Superior temporal gyrus (tissue), 1 donor: ENCODE data around the gene APOA4.

Experiments
- DNase-seq: peaks from one replicate; pipeline ENCODE4 v3.0.0-alpha.2; 2016; ENCODE audit errors: extremely low spot score

The APOA4 gene

GRCh38 chr11:116823031-116823843 lies at the start of gene APOA4:
Gene APOA4, minus strand, starts transcription at chr11:116823304. Its CDS starts 113 bp downstream, at chr11:116823191.
- no peak for DNase-seq

DNA sequence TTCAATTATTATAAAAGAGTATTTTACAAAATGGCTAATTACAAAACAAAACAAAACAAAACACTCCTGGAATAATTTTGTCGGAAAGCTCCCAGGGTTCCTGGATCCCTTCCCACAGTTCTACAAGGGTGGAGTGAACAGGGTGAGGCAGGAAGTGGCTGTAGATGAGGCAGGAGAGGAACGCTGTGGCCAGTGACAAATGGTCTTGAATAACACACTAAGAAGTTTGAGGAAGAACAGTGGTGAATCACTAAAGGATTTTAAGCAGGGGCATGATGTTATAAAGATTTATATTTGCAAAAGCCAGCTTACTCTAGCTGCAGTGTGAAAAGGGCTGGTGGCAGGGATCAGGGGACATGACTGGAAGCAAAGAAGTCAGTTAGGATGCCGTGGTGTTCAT lies 48.1 kb upstream of the APOA4 start:
- DNase-seq, result no peak

DNA sequence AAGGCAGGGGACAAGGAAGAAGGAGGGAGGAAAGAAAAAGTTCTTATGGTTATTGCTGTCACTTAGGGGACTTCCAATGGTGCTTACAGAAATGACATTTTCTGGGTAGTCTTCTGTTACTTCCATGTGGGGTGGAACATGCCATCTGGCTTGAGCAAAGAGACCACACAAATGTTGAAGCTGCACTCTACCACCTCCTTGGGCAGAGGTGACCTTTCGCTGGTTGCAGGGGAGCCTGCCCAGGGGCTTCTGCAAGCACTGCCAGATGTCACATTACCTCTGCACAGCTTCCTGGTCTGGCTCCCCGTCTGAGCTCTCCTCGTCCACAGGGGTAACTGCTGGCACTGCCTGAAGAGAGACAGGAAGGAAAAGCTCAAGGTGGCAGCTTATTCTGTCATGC lies 47.0 kb upstream of the APOA4 start:
- no peak for DNase-seq

DNA sequence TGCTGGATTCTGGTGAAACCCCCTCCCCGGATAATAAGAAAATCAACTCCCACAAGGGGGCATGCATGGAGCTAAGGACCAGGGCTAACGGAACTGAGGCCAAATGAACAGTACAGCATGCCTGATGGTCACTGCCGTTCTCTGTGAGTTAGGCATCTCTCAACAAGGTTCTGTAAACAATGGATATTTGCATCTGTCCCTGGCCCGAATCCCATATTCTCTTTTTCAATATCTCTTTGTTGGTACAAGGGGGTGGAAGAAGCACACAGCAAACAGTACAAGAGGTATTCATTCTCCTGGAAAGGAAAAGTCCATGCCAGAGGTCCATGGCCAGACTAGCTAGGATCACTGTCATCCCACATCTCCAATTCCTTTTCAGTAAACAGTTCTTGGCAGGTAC lies 46.5 kb upstream of the APOA4 start:
- peak; percentile 84 for DNase-seq

DNA sequence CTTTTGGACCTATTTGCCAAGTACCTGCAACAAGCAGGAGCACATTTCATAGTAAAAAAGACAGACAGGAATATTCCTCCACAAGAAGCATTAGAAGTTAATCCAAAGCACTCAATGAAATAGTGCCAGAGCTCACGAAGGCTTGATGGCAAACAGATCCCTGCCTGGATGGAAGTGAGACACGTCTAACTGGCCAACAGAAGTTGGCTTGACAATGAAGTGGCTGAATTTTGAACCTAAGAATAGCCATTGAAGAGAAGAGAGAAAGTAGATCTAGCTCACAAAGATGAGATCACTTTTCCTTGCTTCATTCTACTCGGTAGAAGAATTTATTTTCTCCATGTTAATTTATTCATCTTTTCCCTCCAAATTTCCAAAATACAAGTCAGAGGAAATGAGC lies 45.0 kb upstream of the APOA4 start:
- DNase-seq, result no peak

DNA sequence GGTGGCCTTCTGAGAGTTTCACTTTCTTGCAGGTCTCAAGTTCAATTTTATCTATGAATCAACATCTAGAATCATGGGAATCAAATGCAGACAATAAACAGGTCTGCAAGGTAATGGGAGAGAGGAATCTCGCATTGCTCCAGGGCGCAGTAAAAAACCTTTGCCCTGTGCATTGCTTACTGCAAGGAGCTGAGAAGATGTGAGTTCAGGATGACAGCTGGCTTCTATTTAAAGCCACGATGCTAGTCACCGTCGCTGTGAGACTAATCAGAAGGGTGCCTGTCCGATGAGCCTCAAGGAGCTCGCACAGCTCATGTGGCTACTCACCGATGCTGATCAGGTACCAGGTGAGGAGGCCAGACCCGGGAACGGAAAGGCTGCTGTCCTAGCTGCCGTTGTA lies 44.5 kb upstream of the APOA4 start:
- DNase-seq, result no peak

DNA sequence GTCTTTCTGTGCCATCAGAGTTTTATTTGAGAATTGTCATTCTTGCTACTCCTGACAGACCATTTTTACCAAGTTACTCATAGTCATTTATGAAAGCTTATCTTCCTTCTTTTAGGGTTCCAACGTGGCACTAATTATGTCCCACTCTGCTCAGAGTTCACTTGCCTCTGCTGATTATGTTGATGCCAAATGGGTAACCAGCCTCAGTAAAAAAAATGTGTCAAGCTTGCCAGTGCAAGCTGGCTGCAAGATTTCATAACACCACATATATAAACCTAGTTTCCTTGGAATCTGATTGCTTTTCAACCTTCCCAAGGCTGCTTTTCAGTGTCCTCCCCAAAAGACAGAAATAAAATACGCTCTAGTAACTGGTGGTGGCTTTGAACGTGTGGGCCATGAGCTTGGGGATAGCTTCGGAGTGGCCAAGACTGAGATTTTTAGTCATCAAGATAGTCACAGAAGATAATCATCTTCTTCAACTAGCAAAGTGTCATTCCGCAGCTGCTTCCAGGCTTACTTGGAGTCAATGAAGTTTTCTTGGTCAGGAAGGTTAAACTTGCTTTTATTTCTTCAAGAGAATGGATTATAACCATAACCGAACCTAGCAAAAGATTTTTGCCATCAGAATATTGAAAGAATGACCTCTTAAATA lies 43.8 kb upstream of the APOA4 start:
- DNase-seq, result no peak

GRCh38 chr11:116865696-116866095 lies 42.6 kb upstream of the APOA4 start:
- no peak for DNase-seq

DNA sequence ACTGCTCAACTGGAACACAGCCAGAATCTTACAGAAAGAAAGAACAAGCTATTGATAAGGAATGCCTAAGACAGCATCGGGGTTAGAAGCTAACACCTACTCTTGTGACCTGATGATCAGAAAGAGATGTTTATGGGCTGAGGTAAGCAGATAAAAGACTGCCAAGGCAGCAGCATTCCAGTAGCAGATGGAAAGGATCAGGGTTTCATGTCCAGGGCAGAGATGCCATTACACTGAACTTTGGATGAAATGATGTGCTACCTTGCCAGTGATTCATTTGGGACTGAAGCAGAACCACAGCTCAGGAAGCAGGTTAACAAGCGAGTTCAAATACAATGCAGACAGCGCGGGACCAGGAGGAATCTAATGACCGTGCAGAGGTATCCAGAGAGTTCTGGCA lies 41.4 kb upstream of the APOA4 start:
- no peak for DNase-seq

DNA sequence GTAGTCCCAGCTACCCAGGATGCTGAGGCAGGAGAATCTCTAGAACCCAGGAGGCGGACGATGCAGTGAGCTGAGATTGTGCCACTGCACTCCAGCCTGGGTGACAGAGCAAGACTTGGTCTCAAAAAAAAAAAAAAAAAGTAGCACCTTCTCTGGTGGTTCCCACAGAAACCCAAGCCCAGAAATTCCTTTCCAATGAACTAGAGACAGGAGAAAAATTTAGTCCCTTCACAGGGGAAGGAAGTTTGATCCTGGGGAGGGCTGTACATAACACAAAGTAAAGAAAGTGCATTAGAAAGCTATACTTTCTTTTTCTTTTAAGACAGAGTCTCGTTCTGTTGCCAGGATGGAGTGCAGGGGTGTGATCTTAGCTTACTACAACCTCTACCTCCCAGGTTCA lies 39.8 kb upstream of the APOA4 start:
- no peak for DNase-seq

DNA sequence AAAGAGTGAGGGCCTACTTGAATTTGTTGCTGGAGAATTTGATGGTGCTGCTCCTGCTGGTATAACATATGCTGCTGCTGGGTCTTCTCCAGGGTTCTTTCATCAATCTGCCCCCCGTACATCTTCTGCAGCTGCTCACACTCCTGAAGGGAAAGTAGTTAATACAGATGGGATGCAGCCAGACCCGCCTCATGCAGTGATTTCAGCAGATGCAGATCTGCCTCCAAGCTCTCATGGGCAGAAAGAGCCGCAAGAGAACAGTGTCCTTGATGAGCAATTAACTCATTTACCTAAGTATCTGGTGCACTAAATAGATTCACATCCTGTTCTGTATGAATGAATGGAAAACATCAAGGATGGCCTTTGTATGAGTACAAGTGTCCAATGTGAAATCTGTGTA lies 39.1 kb upstream of the APOA4 start:
- no peak for DNase-seq

- no peak for DNase-seq
Measured at GRCh38 chr11:116861539-116861938, 38.4 kb upstream of the APOA4 start.

DNA sequence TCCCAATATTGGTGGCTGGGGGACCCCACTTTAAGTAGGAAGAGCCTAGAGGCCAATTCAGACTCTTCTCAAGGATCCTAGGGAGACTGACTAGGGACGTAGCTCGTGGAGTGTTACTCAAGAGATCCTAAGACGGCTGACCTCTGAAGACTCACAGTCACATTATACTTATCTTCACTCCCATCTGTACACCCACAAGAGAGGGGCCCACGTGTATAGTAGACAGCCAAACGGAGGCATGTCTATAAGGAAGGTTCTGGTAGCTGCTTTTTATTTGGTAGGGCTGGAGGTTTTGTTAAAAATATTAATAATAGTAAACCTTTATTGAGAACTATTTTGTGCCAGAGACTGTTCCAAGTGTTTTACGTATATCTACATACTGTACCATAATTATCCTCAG lies 37.2 kb upstream of the APOA4 start:
- no peak for DNase-seq

GRCh38 chr11:116859175-116859574 lies 36.1 kb upstream of the APOA4 start:
- DNase-seq, result no peak

GRCh38 chr11:116857936-116858335 lies 34.8 kb upstream of the APOA4 start:
- no peak for DNase-seq

GRCh38 chr11:116857316-116857715 lies 34.2 kb upstream of the APOA4 start:
- DNase-seq, result no peak

DNA sequence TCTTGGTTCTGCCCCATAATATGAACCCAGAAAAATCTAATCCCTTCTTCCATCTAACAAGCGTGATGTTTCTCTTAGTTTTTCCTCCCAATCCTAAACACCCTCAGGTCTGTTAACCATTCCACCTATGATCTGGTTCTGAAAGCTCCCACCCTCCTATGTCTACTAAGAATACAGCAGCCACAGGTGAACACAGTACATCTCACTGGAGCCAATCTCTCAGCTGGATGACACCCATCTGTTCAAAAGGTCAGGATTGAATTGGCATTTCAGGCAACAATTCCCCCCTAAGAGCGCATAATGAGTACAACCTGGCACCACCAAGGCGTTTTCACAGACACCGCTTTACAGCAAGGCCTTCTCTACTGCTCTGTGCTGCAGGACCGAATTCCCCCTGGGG lies 33.3 kb upstream of the APOA4 start:
- DNase-seq, result no peak

GRCh38 chr11:116855413-116855812 lies 32.3 kb upstream of the APOA4 start:
- DNase-seq, result no peak

DNA sequence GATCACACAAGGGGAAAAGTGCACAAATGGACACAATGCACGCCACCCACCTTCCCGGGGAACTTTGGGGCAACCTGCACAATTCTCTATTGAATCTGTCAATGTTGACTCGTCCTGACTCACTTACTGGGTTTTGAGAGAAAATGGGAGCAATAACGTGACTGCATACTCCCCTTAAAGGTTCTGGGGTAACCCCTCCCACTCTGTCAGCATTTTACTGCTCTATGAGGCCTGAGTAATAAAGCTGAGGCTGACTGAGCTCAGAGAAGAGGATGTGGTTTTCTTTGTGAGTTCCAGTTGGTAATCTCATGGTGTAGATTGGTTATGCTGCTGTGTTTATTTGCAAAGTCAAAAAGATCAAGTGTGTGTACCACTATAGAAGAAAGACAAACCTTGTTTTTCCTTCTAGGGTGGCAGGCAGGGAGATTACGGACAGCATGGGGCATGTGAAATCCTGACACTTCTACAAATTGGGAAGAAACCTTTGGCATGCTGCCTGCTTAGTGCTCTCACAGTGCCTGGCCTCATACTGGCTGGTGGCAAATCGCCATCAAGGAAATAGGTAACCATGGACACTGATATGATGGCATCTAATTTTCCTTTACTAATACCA lies 30.5 kb upstream of the APOA4 start:
- no peak for DNase-seq

DNA sequence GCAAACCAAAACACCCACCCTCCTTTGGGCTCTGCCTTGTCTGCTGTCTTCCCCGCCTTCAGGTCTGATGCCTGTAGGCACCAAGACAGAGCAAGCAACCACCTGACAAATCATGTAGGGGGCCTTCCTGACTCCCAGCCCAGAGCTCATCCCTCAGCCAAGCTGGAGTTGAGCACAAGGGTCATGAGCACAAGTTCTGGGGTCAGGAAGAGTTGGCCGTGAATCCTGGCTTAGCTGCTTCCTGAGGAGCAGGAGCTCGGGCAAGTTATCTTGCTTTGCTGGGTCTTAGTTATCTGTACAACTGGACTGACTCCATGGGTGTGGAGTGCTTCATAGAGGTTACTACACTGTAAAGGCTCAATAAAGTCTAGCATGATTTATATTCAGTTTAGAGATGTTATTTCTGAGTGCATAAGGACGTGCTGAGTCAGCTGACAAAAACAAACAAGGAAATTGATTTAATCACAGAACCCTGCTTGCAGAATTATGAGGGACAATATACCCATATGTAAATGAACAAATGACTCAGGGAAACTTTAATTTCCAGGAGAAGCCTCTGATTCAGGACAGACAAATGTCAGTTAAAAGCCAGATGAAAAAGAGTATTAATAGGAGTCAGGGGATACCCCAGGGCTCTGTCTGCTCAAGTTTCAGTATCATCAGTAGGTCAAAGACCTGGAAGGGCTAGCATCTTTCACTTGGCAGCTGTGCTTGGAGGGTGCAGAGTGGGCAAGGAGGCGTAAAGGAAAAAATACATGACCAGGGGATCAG lies 29.3 kb upstream of the APOA4 start:
- DNase-seq, result no peak

DNA sequence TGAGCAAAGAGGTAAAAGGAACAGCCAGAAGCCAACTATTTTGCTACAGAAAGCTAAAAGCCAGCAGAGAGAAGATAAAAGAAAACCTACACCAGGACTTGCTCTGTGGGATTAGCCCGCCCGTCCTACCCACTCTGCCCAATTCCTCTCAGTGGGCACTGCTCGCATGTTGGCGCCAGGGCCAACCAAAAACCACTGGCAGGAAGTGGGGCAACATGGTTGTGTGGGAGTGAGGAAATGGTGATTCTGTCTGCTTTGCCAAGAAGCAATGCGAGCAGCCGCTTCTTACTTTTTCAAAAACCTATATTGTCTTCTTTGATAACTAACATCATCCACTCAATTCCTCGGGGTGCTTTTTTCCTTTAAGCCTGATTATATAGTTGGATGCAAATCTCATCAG lies 28.5 kb upstream of the APOA4 start:
- no peak for DNase-seq

- no peak for DNase-seq
Measured at GRCh38 chr11:116849486-116849885, 26.4 kb upstream of the APOA4 start.
